K562 (cell line): ENCODE measurements around the gene DEK. TPM values are rescaled to one million over a fixed set of nuclear protein-coding genes. Genes with fewer than 3 reads are reported as not detected.

Experiments used
- ATAC-seq: fragments of 200-7000 bp; cut with Tn5 transposase; 3 replicates; pipeline ENCODE4 v1.9.1; 2020; ENCODE audit warnings: moderate library complexity
- BruUV-seq: library from RNA; stranded (reverse); fragments of 400-500 nt; replicated peaks from 2 replicates; lab custom pipeline; 2021; lab: Mats Ljungman, UMichigan
- CTCF ChIA-PET: fragments of 300-600 bp; formaldehyde crosslinking; extraction: SDS; loops from one replicate; lab custom pipeline; 2021; ENCODE audit warnings: low intra/inter-chr PET ratio; lab: Yijun Ruan, JAX
- POLR2A ChIA-PET: fragments of 300-600, 350-650 bp; sonication (Branson Sonifier 250); formaldehyde crosslinking; extraction: SDS; loops from one replicate; lab custom pipeline; 2021; ENCODE audit warnings: antibody characterized with exemption, inconsistent platforms; lab: Yijun Ruan, JAX
- DNase-seq, 4 experiments: peaks; one replicate each; pipeline versions ENCODE4 v3.0.0 to v3.0.0-alpha.2; 2011 to 2018; ENCODE audit warnings: low spot score in 3 of 4, mixed read lengths in 3 of 4; ENCODE audit errors: extremely low read depth in 1 of 4
- FAIRE-seq: peaks from 2 replicates; lab custom pipeline; 2011; peaks lifted over from hg19 to GRCh38; lab: Jason Lieb, UNC
- H2AFZ ChIP-seq: 2 replicates; pipeline ENCODE4 v1.6.0; 2011; ENCODE audit warnings: low read depth, low read length, control low read depth, inconsistent platforms
- H3K27ac ChIP-seq: fragments of 200-600 bp; 3 replicates; pipeline ENCODE4 v1.8.0; 2011; ENCODE audit warnings: low read depth, mild to moderate bottlenecking, control low read depth, inconsistent platforms, low read length, moderate library complexity, mixed read lengths; ENCODE audit errors: extremely low read depth
- H3K27me3 ChIP-seq, 2 experiments: fragments of 300-600 bp in 1 of 2; 2 replicates in 1 of 2; 3 replicates in 1 of 2; pipeline versions ENCODE4 v1.6.0 to v1.8.0; 2011; ENCODE audit warnings: inconsistent platforms in 2 of 2, low read length in 2 of 2, mild to moderate bottlenecking in 1 of 2, mixed read lengths in 1 of 2, moderate library complexity in 1 of 2; ENCODE audit not compliant: control insufficient read depth in 2 of 2, insufficient read depth in 2 of 2
- H3K36me3 ChIP-seq: fragments of 300-600 bp; 3 replicates; pipeline ENCODE4 v1.8.0; 2011; ENCODE audit warnings: mild to moderate bottlenecking, low read length, inconsistent platforms; ENCODE audit not compliant: control insufficient read depth, insufficient read depth
- H3K4me1 ChIP-seq, 2 experiments: fragments of 200-600 bp in 1 of 2; replicated peaks in 1 of 2; 2 replicates in 1 of 2; 3 replicates in 1 of 2; pipeline versions ENCODE4 v1.5.1 to v1.8.0; 2011; ENCODE audit warnings: inconsistent platforms in 2 of 2, low read length in 2 of 2, mild to moderate bottlenecking in 1 of 2, mixed read lengths in 1 of 2, moderate library complexity in 1 of 2; ENCODE audit not compliant: control insufficient read depth in 2 of 2, insufficient read depth in 2 of 2
- H3K4me2 ChIP-seq: 2 replicates; pipeline ENCODE4 v1.6.1; 2011; ENCODE audit warnings: low read length, control low read depth, inconsistent platforms, mixed read lengths; ENCODE audit not compliant: insufficient read depth
- H3K4me3 ChIP-seq: fragments of 200-600 bp; sonication (generic), shearing (Covaris generic); 2 replicates; pipeline ENCODE4 v1.5.1; 2016; ENCODE audit warnings: control low read depth, inconsistent platforms
- H3K79me2 ChIP-seq: fragments of 200-600 bp; 3 replicates; pipeline ENCODE4 v1.8.0; 2011; ENCODE audit warnings: low read length, inconsistent platforms; ENCODE audit not compliant: control insufficient read depth, insufficient read depth
- H3K9ac ChIP-seq, 2 experiments: 2 replicates each; pipeline versions ENCODE4 v1.6.0 to v1.6.1; 2011; ENCODE audit warnings: low read depth in 2 of 2, low read length in 2 of 2, control low read depth in 1 of 2, inconsistent platforms in 1 of 2, mild to moderate bottlenecking in 1 of 2, mixed read lengths in 1 of 2; ENCODE audit not compliant: insufficient read depth in 1 of 2
- H3K9me1 ChIP-seq: one replicate; pipeline ENCODE4 v1.6.0; 2011; ENCODE audit warnings: inconsistent platforms, mild to moderate bottlenecking, low read length, moderate library complexity; ENCODE audit not compliant: control insufficient read depth, insufficient read depth
- H3K9me3 ChIP-seq: replicated peaks from 2 replicates; pipeline ENCODE4 v1.5.1; 2011; ENCODE audit warnings: low read depth, low read length, inconsistent platforms; ENCODE audit not compliant: control insufficient read depth, insufficient read depth
- H4K20me1 ChIP-seq: replicated peaks from 2 replicates; pipeline ENCODE4 v1.6.1; 2011; ENCODE audit warnings: low read length, inconsistent platforms, mixed read lengths; ENCODE audit not compliant: control insufficient read depth, insufficient read depth
- ERF ChIP-seq: fragments of 450-650 bp; formaldehyde crosslinking; IDR thresholded peaks from 2 replicates; pipeline ENCODE4 v1.4.0; 2020; ENCODE audit warnings: mild to moderate bottlenecking, mixed read lengths
- FOXA1 ChIP-seq: fragments of 450-650 bp; IDR thresholded peaks from 2 replicates; pipeline ENCODE4 v1.6.1; 2016; ENCODE audit warnings: mild to moderate bottlenecking, borderline replicate concordance
- GTF2F1 ChIP-seq: IDR thresholded peaks from 2 replicates; pipeline ENCODE4 v1.6.1; 2011; ENCODE audit warnings: low read depth, low read length, improper control_type of control experiment
- PPARD ChIP-seq: fragments of 250-450 bp; sonication (Bioruptor Pico); IDR thresholded peaks from 2 replicates; pipeline ENCODE4 v1.8.0; 2022; ENCODE audit warnings: inconsistent platforms, mild to moderate bottlenecking, moderate library complexity
- RNF2 ChIP-seq: sonication (generic); IDR thresholded peaks from 2 replicates; pipeline ENCODE4 v1.6.1; 2016
- SRF ChIP-seq, 2 experiments: fragments of 250-450, 450-650 bp in 1 of 2; sonication (Bioruptor Pico) in 1 of 2; sonication (generic) in 1 of 2; formaldehyde crosslinking; IDR thresholded peaks; 2 replicates each; pipeline versions ENCODE4 v1.5.0 to v1.5.1; 2020 to 2022; ENCODE audit warnings: mild to moderate bottlenecking in 1 of 2, missing genetic modification reagents in 1 of 2
- ZNF512 ChIP-seq: IDR thresholded peaks from 2 replicates; pipeline ENCODE4 v1.6.1; 2016; ENCODE audit warnings: missing genetic modification characterization, missing compliant biosample characterization
- WGBS: fragments of 100-300 bp; shearing (Covaris generic); methylation state at CpG from one replicate; pipeline ENCODE4 v1.1.6; 2016; ENCODE audit warnings: low coverage, mixed read lengths; ENCODE audit not compliant: insufficient coverage; ENCODE audit errors: missing lambda C conversion rate; 5-methylcytosine and 5-hydroxymethylcytosine counted together
- in situ Hi-C: fragments of 300-500 bp; cut with MboI; formaldehyde crosslinking; loops from 4 replicates; pipeline ENCODE4 v1.15.0; 2018; ENCODE audit warnings: inconsistent platforms, mixed read lengths
- intact Hi-C: fragments of 100-400 bp; cut with micrococcal nuclease; formaldehyde crosslinking; loops from 2 replicates; pipeline ENCODE4 v1.14.2; 2022
- polyA plus RNA-seq, 8 experiments: library from polyadenylated mRNA; depleted of rRNA in 4 of 8; stranded (reverse) in 5 of 8; unstranded in 3 of 8; fragments of >200 nt; fragmentation: Nextera tagmentation in 2 of 8; fragmentation: Illumina TruSeq in 1 of 8; extraction: Ambion mirVana in 2 of 8; extraction: Trizol in 1 of 8; gene quantifications; 2 replicates each; pipeline versions ENCODE4 v1.2.1 to v1.2.3, GENCODE V29; 2011 to 2014; ENCODE audit warnings: inconsistent platforms in 1 of 8, missing spikeins in 1 of 8
- total RNA-seq, 7 experiments: library from RNA; depleted of rRNA in 6 of 7; stranded (reverse); fragments of >200 nt in 6 of 7; fragmentation: Illumina TruSeq in 2 of 7; extraction: Trizol in 2 of 7; gene quantifications; 2 replicates each; pipeline versions ENCODE4 v1.2.1 to v1.2.3, GENCODE V29; 2011 to 2021; ENCODE audit warnings: low replicate concordance in 1 of 7
- TF ChIP-seq, protein P1 (sequence below), 2 experiments: fragments of 450-650 bp; IDR thresholded peaks; 2 replicates each; pipeline ENCODE4 v1.6.1; 2016; ENCODE audit warnings: mild to moderate bottlenecking in 2 of 2, borderline replicate concordance in 1 of 2, low read depth in 1 of 2, moderate library complexity in 1 of 2
- TF ChIP-seq, protein P2 (sequence below): fragments of 450-650 bp; IDR thresholded peaks from 2 replicates; pipeline ENCODE4 v1.6.1; 2018; ENCODE audit warnings: mild to moderate bottlenecking, low read depth; ENCODE audit not compliant: partially characterized antibody

DEK gene
- total and polyA plus RNA-seq, 9 of the 15 experiments (the other 6 are each of a cell fraction or from before 2014, with no cell fraction given): 82.3 to 338 (median 184) TPM

DNA sequence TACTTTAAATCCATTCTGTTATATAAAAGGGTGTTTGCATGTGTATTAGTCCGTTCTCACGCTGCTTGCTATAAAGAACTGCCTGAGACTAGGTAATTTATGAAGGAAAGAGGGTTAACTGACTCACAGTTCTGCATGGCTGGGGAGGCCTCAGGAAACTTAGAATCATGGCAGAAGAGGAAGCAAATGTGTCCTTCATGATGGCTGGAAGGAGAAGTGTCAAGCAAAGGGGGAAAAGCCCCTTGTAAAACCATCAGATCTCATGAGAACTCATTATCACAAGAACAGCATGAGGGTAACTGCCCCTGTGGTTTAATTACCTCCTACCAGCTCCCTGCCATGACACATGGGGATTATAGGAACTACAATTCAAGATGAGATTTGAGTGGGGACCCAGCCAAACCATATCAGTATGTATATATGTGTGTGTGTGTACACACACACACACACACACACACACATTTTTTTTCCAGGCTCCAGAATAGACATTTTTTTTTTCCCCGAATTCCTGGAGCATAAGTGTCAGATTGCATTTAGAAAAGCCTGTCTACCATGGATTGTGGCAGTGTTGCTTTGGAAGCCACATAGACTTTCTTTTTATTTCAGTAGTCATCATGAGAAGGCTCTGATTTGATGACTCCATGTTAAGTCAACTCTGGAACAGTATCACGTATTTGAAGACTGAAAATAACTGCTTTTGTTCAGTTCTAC, 77.6 kb downstream of the DEK start:
- Histone ChIP-seq H3K9ac (no peak overlapping the region), H3K4me2 (no peak overlapping the region), H3K9me3 (no peaks in the 10 kb centered on the region), H3K36me3 (peaks cover 43% of the 10 kb centered on the region; the same call in 2 of the 3 replicates), H3K9me1 (no peaks in the 10 kb centered on the region), H3K79me2 (no peaks in the 10 kb centered on the region), H3K4me1 (peaks cover 0 to 3% of the 10 kb centered on the region in 2 experiments; a peak in 1 of 5 replicates), H3K27ac (no peak overlapping the region; the same call in 2 of the 3 replicates), H2AFZ (no peak overlapping the region), H3K27me3 (no peaks in the 10 kb centered on the region), H4K20me1 (no peaks in the 10 kb centered on the region), H3K4me3 (no peak overlapping the region)
- in situ Hi-C loops (no loop called here), intact Hi-C loops (no loop called here)
- WGBS: 81% methylated on average over 4 of the region's 4 CpGs
- FAIRE-seq: no peak
- no peak for DNase-seq
- TF ChIP-seq GTF2F1 (no peak), SRF (CRISPR knock-in tag; IDR thresholded peaks at IDR 0.05) (no peak), ERF (CRISPR knock-in tag) (no peak), ZNF512 (tag) (no peak), RNF2 (no peak), FOXA1 (no peak), PPARD (CRISPR knock-in tag) (no peak)
- TF ChIP-seq, protein P1, sequence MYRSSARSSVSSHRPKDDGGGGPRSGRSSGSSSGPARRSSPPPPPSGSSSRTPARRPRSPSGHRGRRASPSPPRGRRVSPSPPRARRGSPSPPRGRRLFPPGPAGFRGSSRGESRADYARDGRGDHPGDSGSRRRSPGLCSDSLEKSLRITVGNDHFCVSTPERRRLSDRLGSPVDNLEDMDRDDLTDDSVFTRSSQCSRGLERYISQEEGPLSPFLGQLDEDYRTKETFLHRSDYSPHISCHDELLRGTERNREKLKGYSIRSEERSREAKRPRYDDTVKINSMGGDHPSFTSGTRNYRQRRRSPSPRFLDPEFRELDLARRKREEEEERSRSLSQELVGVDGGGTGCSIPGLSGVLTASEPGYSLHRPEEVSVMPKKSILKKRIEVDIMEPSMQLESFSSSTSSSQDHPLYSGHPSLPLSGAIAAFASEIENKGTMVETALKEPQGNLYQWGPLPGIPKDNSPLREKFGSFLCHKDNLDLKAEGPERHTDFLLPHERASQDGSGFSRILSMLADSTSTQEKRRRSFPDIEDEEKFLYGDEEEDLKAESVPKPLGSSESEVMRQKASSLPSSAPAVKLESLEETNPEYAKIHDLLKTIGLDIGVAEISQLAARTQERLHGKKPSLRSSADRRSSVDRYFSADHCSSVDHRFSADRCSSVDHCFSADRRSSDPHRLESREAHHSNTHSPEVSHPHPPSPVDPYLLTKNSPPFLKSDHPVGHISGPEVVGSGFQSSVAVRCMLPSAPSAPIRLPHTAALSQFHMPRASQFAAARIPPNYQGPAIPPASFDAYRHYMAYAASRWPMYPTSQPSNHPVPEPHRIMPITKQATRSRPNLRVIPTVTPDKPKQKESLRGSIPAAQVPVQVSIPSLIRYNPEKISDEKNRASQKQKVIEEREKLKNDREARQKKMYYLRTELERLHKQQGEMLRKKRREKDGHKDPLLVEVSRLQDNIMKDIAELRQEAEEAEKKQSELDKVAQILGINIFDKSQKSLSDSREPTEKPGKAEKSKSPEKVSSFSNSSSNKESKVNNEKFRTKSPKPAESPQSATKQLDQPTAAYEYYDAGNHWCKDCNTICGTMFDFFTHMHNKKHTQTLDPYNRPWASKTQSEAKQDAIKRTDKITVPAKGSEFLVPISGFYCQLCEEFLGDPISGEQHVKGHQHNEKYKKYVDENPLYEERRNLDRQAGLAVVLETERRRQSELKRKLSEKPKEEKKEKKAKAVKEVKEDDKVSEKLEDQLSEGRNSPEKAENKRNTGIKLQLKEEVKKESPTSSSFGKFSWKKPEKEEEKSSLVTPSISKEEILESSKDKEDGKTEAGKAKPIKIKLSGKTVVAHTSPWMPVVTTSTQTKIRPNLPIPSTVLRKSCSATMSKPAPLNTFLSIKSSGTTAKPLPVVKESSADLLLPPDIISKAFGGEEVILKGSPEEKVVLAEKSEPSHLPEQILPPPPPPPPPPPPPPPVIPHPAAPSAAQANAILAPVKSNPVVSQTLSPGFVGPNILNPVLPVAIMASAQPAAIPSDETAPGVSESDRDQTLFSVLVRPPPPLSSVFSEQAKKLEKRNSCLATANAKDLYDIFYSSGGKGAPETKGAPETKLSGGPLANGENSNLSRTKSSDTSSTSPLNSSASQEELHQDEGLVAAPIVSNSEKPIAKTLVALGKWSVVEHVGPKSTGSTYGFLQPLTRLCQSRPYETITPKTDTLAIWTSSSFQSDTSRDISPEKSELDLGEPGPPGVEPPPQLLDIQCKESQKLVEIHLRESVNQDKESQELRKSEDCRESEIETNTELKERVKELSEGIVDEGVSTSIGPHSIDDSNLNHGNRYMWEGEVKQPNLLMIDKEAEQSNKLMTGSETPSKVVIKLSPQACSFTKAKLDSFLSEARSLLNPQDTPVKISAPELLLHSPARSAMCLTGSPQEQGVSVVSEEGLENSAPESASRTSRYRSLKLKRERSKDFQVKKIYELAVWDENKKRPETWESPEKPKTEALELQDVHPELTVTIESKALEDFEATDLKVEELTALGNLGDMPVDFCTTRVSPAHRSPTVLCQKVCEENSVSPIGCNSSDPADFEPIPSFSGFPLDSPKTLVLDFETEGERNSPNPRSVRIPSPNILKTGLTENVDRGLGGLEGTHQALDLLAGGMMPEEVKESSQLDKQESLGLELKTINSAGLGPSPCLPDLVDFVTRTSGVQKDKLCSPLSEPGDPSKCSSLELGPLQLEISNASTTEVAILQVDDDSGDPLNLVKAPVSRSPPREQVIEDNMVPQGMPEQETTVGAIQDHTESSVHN (IDR thresholded peaks at IDR 0.05; ENCODE audit: borderline replicate concordance in 1 of 2, low read depth in 1 of 2): no peak
- TF ChIP-seq, protein P2, sequence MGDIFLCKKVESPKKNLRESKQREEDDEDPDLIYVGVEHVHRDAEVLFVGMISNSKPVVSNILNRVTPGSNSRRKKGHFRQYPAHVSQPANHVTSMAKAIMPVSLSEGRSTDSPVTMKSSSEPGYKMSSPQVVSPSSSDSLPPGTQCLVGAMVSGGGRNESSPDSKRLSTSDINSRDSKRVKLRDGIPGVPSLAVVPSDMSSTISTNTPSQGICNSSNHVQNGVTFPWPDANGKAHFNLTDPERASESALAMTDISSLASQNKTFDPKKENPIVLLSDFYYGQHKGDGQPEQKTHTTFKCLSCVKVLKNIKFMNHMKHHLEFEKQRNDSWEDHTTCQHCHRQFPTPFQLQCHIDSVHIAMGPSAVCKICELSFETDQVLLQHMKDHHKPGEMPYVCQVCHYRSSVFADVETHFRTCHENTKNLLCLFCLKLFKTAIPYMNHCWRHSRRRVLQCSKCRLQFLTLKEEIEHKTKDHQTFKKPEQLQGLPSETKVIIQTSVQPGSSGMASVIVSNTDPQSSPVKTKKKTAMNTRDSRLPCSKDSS: no peak
- POLR2A ChIA-PET: interaction anchor here (0.5 to 0.8 kb wide), 2 partner anchors 15 to 336 kb away, joined by 3 to 6 read pairs; no protein-coding TSS in a partner anchor
- CTCF ChIA-PET: no interaction called here
- BruUV-seq: no TSS peak
- no peak for ATAC-seq
